Stimulated activated CD4-positive, alpha-beta T cell treated with anti-CD3 and anti-CD28 coated beads, Interleukin-1b, Interleukin-23, amount 100 ng/mL, for 48 hours (primary cell): Measurements from ENCODE around the gene VPS9D1.
A peak's percentile ranks its signal among the peaks of the same experiment; 100 is the strongest.

Experiments used
- DNase-seq: peaks from one replicate; pipeline ENCODE4 v3.0.0-alpha.2; 2020

Gene VPS9D1

GRCh38 chr16:89657442-89658220, 63.1 kb downstream of the VPS9D1 start, which contains the start of the genes CHMP1A and SPATA33:
TSS of gene CHMP1A (minus strand) at chr16:89657708. CDS start at chr16:89657588, 120 bp downstream.
TSS of gene SPATA33 (plus strand) at chr16:89657836. CDS start at chr16:89657912, 76 bp downstream.
- peak; percentile 92 for DNase-seq
